Mesothelial cell of epicardium (in vitro differentiated cells): ENCODE data around the gene DIP2C. TPM values are rescaled to one million over a fixed set of nuclear protein-coding genes. Genes with fewer than 3 reads are reported as not detected.

Experiments
- DNase-seq, 2 experiments: peaks; one replicate each; pipeline ENCODE4 v3.0.0; 2021; ENCODE audit warnings: low spot score in 2 of 2; ENCODE audit not compliant: unreplicated experiment in 2 of 2
- H3K27ac Mint-ChIP-seq: 2 replicates; pipeline ENCODE4 v1.8.0; 2021; ENCODE audit warnings: mixed read lengths
- H3K27me3 Mint-ChIP-seq: 2 replicates; pipeline ENCODE4 v1.8.0; 2021; ENCODE audit warnings: low read depth, mixed read lengths
- H3K36me3 Mint-ChIP-seq: 2 replicates; pipeline ENCODE4 v1.8.0; 2021; ENCODE audit warnings: mixed read lengths
- H3K4me1 Mint-ChIP-seq: 2 replicates; pipeline ENCODE4 v1.8.0; 2021; ENCODE audit warnings: mixed read lengths
- H3K4me3 Mint-ChIP-seq: 2 replicates; pipeline ENCODE4 v1.8.0; 2021; ENCODE audit warnings: mild to moderate bottlenecking, moderate library complexity, mixed read lengths
- H3K9me3 Mint-ChIP-seq: 2 replicates; pipeline ENCODE4 v1.8.0; 2021; ENCODE audit warnings: mixed read lengths
- CTCF ChIP-seq: fragments of 200-600 bp; sonication (generic); IDR thresholded peaks from one replicate; pipeline ENCODE4 v1.5.0; 2021; ENCODE audit warnings: antibody characterized with exemption; ENCODE audit not compliant: unreplicated experiment
- total RNA-seq: library from RNA; stranded (reverse); gene quantifications from 3 replicates; pipeline ENCODE4 v1.2.1, GENCODE V29; 2021

DIP2C gene
- total RNA-seq, 1 donor from 2014 or later: 30.3 TPM

- Mint-ChIP-seq H3K36me3 (no peaks in the 10 kb centered on the region), H3K4me3 (no peak overlapping the region), H3K4me1 (peaks cover 30% of the 10 kb centered on the region), H3K9me3 (no peaks in the 10 kb centered on the region), H3K27me3 (no peaks in the 10 kb centered on the region), H3K27ac (no peak overlapping the region)
- no peak for TF ChIP-seq CTCF
- DNase-seq: no peak
These were observed 25.2 kb downstream of the DIP2C start for GRCh38 chr10:664301-664700.

GRCh38 chr10:663831-664251 lies 25.6 kb downstream of the DIP2C start:
- no peaks in the 10 kb centered on the region for H3K36me3 Mint-ChIP-seq
- no peak overlapping the region for H3K27ac Mint-ChIP-seq
- DNase-seq: no peak
- H3K4me3 Mint-ChIP-seq: no peak overlapping the region
- no peaks in the 10 kb centered on the region for H3K27me3 Mint-ChIP-seq
- H3K9me3 Mint-ChIP-seq: no peaks in the 10 kb centered on the region
- TF ChIP-seq CTCF: no peak
- peaks cover 35% of the 10 kb centered on the region for H3K4me1 Mint-ChIP-seq

GRCh38 chr10:663466-663751 lies 26.1 kb downstream of the DIP2C start:
- TF ChIP-seq CTCF: no peak
- no peaks in the 10 kb centered on the region for H3K27me3 Mint-ChIP-seq
- no peaks in the 10 kb centered on the region for H3K36me3 Mint-ChIP-seq
- DNase-seq: no peak
- no peak overlapping the region for H3K4me3 Mint-ChIP-seq
- H3K9me3 Mint-ChIP-seq: no peaks in the 10 kb centered on the region
- H3K27ac Mint-ChIP-seq: no peak overlapping the region
- peaks cover 37% of the 10 kb centered on the region for H3K4me1 Mint-ChIP-seq

DNA sequence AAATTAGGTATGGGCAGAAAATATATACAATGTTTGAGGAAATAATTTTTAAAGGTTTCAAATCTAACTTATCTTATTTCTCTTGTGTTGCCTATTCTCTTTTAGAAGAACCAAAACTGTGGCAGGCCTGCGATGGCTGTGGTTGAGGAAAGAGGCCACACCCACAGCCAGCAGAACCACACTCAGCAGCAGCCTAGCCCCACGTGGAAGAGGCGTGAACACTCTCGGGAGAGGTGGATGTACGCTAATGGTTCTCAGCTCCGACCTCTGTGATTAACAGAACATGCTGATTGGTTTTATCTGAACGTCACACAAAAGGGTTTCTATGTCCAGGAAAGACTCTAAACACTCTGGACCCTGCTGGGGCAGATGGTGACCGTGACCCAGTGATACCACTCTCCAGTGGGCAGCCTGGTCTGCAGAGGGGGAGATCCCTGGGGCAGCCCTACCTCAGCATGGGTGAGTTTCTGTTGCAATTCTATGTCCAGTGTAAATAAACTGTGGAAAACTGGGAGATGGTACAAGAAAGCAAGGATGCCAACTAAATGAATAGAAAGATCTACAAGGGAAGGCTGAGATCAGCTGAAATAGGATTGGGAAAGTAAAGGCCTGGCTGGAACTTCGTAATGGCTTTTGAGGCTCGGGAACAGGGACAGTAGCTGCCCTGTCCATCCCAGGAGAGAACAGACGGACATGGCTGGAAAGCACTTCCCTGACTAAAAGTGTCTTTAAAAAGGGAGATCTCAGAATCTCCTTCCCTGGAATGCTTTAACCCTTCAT lies 26.6 kb downstream of the DIP2C start:
- no peak overlapping the region for H3K27ac Mint-ChIP-seq
- no peaks in the 10 kb centered on the region for H3K27me3 Mint-ChIP-seq
- TF ChIP-seq CTCF: no peak
- no peaks in the 10 kb centered on the region for H3K9me3 Mint-ChIP-seq
- no peak for DNase-seq
- H3K4me3 Mint-ChIP-seq: no peak overlapping the region
- peaks cover 37% of the 10 kb centered on the region for H3K4me1 Mint-ChIP-seq
- H3K36me3 Mint-ChIP-seq: no peaks in the 10 kb centered on the region

- H3K36me3 Mint-ChIP-seq: no peaks in the 10 kb centered on the region
- H3K27ac Mint-ChIP-seq: no peak overlapping the region
- no peaks in the 10 kb centered on the region for H3K27me3 Mint-ChIP-seq
- no peak for DNase-seq
- no peak for TF ChIP-seq CTCF
- H3K9me3 Mint-ChIP-seq: no peaks in the 10 kb centered on the region
- H3K4me3 Mint-ChIP-seq: no peak overlapping the region
- peaks cover 37% of the 10 kb centered on the region for H3K4me1 Mint-ChIP-seq
These were observed 27.3 kb downstream of the DIP2C start for GRCh38 chr10:662223-662605.
